ENCODE data around the gene TMEM132C.

- TF ChIP-seq, protein P1, sequence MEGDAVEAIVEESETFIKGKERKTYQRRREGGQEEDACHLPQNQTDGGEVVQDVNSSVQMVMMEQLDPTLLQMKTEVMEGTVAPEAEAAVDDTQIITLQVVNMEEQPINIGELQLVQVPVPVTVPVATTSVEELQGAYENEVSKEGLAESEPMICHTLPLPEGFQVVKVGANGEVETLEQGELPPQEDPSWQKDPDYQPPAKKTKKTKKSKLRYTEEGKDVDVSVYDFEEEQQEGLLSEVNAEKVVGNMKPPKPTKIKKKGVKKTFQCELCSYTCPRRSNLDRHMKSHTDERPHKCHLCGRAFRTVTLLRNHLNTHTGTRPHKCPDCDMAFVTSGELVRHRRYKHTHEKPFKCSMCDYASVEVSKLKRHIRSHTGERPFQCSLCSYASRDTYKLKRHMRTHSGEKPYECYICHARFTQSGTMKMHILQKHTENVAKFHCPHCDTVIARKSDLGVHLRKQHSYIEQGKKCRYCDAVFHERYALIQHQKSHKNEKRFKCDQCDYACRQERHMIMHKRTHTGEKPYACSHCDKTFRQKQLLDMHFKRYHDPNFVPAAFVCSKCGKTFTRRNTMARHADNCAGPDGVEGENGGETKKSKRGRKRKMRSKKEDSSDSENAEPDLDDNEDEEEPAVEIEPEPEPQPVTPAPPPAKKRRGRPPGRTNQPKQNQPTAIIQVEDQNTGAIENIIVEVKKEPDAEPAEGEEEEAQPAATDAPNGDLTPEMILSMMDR (IDR thresholded peaks at IDR 0.05; ENCODE audit: low read length): no peak
- no peak for TF ChIP-seq EZH2 (optimal IDR thresholded peaks at IDR 0.05; ENCODE audit: low read depth, low read length)
Observed at GRCh38 chr12:128685903-128686475, 419.0 kb downstream of the TMEM132C start.

Measured in MM.1S (cell line).